ENCODE data around the gene TRIAP1.

DNA sequence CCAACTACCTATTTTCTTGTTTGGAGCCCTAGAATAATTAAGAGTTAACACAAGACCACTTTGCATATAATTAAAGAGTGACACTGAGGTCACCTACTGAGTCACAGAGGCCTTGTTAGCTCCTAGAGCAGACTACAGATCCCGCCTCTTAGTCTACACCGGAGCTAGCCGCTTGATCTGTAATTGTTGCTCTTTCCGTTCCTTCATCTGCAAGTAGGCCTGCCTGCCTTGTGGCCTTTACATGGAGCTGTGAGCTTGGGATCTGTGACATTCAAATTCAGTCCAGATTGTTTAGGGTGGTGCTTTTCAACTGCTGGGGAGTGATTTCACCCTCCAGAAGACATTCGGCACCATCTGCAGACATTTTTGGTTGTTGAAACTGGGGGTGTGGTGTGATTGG, 44.1 kb upstream of the TRIAP1 start:
- TF ChIP-seq, protein P1, sequence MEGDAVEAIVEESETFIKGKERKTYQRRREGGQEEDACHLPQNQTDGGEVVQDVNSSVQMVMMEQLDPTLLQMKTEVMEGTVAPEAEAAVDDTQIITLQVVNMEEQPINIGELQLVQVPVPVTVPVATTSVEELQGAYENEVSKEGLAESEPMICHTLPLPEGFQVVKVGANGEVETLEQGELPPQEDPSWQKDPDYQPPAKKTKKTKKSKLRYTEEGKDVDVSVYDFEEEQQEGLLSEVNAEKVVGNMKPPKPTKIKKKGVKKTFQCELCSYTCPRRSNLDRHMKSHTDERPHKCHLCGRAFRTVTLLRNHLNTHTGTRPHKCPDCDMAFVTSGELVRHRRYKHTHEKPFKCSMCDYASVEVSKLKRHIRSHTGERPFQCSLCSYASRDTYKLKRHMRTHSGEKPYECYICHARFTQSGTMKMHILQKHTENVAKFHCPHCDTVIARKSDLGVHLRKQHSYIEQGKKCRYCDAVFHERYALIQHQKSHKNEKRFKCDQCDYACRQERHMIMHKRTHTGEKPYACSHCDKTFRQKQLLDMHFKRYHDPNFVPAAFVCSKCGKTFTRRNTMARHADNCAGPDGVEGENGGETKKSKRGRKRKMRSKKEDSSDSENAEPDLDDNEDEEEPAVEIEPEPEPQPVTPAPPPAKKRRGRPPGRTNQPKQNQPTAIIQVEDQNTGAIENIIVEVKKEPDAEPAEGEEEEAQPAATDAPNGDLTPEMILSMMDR (IDR thresholded peaks at IDR 0.05): no peak
- TF ChIP-seq POLR2A (IDR thresholded peaks at IDR 0.05) (no peak), EP300 (IDR thresholded peaks at IDR 0.05) (no peak)
